Cardiac muscle cell (in vitro differentiated cells and primary cell): Measurements from ENCODE around the gene CYP46A1. TPM values are rescaled to one million over a fixed set of nuclear protein-coding genes. Genes with fewer than 3 reads are reported as not detected.

ENCODE experiments used
- DNase-seq, 2 donors: peaks; one replicate each; pipeline versions ENCODE4 v3.0.0 to v3.0.0-alpha.2; 2010 to 2017; ENCODE audit warnings: low read depth in 1 of 2, low spot score in 1 of 2
- H3K27ac ChIP-seq: fragments of 200-600 bp; sonication (generic); 2 replicates; pipeline ENCODE4 v1.5.1; 2016
- H3K27me3 ChIP-seq: fragments of 200-600 bp; sonication (generic); 2 replicates; pipeline ENCODE4 v1.6.0; 2016; ENCODE audit warnings: control low read depth
- H3K36me3 ChIP-seq: fragments of 200-600 bp; sonication (generic); 2 replicates; pipeline ENCODE4 v1.5.1; 2016; ENCODE audit warnings: control low read depth
- H3K4me1 ChIP-seq: fragments of 200-600 bp; sonication (generic); 2 replicates; pipeline ENCODE4 v1.8.1; 2017; ENCODE audit warnings: low read depth, mild to moderate bottlenecking, mixed run types
- H3K4me3 ChIP-seq: fragments of 200-600 bp; sonication (generic); 2 replicates; pipeline ENCODE4 v1.5.1; 2016; ENCODE audit warnings: mild to moderate bottlenecking
- H3K9me3 ChIP-seq: fragments of 200-600 bp; sonication (generic); 2 replicates; pipeline ENCODE4 v1.5.1; 2017; ENCODE audit warnings: low read depth, mild to moderate bottlenecking, control low read depth
- polyA plus RNA-seq: library from polyadenylated mRNA; unstranded; fragments of >200 nt; fragmentation: Nextera tagmentation; extraction: Ambion mirVana; gene quantifications from 2 replicates; pipeline ENCODE4 v1.2.1, GENCODE V29; 2016
- total RNA-seq: library from RNA; depleted of rRNA; stranded (reverse); fragments of >200 nt; gene quantifications from 2 replicates; pipeline ENCODE4 v1.2.3, GENCODE V29; 2016
- TF ChIP-seq, protein P1 (sequence below): IDR thresholded peaks from 2 replicates; pipeline ENCODE4 v1.5.1; 2012; ENCODE audit warnings: low read depth, mild to moderate bottlenecking, low read length

The CYP46A1 gene
- total and polyA plus RNA-seq, 2 experiments from 2014 or later = 11.1 to 15.0 TPM

DNA sequence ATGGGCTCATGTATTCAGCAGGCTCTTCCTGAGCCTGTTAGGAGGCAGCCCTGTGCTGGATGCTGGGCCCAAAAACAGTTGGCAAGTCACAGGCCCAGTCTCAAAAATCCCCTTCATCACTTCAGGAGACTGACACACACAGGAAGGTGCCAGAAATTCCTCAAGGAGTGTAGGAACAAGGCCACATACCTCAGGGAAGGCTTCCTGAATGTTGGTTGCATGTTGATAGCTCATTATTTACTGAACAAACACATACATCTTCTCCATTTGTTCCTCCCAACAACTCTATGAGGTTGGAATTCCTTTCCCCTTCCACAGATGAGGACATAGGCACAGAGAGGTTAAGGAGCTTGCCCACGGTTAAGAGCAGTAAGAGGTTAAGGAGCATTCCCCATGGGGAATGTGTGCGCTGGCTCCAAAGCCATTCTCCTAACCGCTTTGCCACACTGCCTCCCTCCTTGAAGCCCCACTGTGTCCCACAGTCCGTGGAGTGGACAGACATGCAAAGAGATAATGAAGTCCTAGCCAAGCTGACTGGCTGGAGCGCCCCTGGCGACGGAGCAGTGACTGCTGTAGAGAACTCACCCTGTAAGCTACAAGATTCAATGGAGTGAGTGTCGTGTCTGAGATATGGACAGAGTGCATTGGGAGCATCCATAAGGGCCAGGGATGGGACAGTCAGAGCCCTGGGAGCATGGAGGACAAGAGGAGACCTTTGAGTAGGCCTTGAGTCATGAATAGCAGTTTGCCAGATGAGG lies 35.9 kb upstream of the CYP46A1 start:
- TF ChIP-seq, protein P1, sequence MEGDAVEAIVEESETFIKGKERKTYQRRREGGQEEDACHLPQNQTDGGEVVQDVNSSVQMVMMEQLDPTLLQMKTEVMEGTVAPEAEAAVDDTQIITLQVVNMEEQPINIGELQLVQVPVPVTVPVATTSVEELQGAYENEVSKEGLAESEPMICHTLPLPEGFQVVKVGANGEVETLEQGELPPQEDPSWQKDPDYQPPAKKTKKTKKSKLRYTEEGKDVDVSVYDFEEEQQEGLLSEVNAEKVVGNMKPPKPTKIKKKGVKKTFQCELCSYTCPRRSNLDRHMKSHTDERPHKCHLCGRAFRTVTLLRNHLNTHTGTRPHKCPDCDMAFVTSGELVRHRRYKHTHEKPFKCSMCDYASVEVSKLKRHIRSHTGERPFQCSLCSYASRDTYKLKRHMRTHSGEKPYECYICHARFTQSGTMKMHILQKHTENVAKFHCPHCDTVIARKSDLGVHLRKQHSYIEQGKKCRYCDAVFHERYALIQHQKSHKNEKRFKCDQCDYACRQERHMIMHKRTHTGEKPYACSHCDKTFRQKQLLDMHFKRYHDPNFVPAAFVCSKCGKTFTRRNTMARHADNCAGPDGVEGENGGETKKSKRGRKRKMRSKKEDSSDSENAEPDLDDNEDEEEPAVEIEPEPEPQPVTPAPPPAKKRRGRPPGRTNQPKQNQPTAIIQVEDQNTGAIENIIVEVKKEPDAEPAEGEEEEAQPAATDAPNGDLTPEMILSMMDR = no peak

DNA sequence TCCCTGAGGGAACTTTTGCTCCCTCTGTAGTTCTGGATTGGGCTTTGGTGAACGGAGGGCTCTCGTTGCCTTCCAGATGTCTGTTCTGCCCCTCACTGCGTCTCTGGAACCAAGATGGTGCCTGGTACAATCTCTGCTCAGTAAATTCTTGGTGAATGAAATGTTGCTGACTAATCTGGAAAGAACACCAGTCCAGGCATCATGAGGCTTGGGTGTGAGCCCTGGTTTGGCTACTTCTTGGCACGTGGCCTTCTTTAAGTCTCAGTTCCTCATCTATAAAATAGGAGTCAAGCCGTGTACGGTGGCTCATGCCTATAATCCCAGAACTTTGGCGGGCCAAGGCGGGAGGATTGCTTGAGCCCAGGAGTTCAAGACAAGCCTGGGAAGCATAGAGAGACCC lies 34.9 kb upstream of the CYP46A1 start:
- TF ChIP-seq, protein P1 = no peak
- no peak overlapping the region for H3K27ac ChIP-seq
- no peaks in the 10 kb centered on the region for H3K4me1 ChIP-seq
- no peak overlapping the region for H3K4me3 ChIP-seq
- H3K27me3 ChIP-seq = peaks cover 19% of the 10 kb centered on the region
- H3K36me3 ChIP-seq = no peaks in the 10 kb centered on the region
- H3K9me3 ChIP-seq = no peaks in the 10 kb centered on the region
- peak in 1 of 2 donors; percentile 30 for DNase-seq

More for the DNA sequence above, 35.9 kb upstream of the CYP46A1 start:
- Histone ChIP-seq H3K36me3 (no peaks in the 10 kb centered on the region), H3K27me3 (peaks cover 20% of the 10 kb centered on the region), H3K9me3 (no peaks in the 10 kb centered on the region), H3K4me1 (no peaks in the 10 kb centered on the region), H3K4me3 (no peak overlapping the region), H3K27ac (no peak overlapping the region)
- no peak for DNase-seq

DNA sequence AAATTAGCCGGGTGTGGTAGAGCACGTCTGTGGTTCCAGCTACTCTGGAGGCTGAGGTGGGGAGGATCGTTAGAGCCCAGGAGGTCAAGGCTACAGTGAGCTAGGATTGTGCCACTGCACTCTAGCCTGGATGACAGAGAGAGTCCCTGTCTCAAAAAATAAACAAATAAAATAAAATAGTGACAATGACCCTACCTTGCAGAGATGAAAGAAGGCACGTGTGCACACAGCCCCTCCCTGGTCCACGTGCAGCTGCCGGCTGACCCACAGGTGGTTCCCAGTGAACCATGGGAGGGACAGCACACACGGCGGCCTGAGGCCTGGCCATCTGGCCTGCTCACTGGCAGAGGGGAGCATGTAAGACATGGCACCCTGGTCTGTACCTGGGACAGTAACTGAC lies 34.5 kb upstream of the CYP46A1 start:
- Histone ChIP-seq H3K4me3 (no peak overlapping the region), H3K9me3 (no peaks in the 10 kb centered on the region), H3K36me3 (no peaks in the 10 kb centered on the region), H3K27me3 (peaks cover 15% of the 10 kb centered on the region), H3K4me1 (no peaks in the 10 kb centered on the region), H3K27ac (no peak overlapping the region)
- TF ChIP-seq, protein P1 = no peak
- DNase-seq = no peak

DNA sequence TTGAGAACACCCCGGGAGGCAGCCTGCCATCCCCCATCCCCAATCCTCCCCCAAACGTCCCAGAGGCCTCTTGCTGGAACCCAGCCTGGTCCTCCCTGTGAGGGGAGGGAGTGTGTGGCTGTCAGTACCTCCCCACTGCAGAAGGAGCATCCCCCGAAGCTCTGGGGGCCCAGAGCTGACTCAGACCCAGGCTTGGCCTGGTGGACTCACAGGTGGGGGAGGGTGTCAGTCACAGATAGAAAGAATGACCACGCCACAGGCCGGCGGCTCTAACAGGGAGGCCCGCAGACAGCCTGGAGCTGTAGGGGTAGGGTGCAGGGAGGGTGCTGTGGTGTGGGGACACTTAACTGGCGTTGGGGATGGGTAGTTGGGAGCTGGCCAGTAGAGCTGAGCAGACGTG lies 33.9 kb upstream of the CYP46A1 start:
- TF ChIP-seq, protein P1 = no peak
- no peaks in the 10 kb centered on the region for H3K4me1 ChIP-seq
- no peaks in the 10 kb centered on the region for H3K9me3 ChIP-seq
- no peaks in the 10 kb centered on the region for H3K36me3 ChIP-seq
- DNase-seq = no peak
- H3K27me3 ChIP-seq = peaks cover 9% of the 10 kb centered on the region
- no peak overlapping the region for H3K27ac ChIP-seq
- H3K4me3 ChIP-seq = no peak overlapping the region

DNA sequence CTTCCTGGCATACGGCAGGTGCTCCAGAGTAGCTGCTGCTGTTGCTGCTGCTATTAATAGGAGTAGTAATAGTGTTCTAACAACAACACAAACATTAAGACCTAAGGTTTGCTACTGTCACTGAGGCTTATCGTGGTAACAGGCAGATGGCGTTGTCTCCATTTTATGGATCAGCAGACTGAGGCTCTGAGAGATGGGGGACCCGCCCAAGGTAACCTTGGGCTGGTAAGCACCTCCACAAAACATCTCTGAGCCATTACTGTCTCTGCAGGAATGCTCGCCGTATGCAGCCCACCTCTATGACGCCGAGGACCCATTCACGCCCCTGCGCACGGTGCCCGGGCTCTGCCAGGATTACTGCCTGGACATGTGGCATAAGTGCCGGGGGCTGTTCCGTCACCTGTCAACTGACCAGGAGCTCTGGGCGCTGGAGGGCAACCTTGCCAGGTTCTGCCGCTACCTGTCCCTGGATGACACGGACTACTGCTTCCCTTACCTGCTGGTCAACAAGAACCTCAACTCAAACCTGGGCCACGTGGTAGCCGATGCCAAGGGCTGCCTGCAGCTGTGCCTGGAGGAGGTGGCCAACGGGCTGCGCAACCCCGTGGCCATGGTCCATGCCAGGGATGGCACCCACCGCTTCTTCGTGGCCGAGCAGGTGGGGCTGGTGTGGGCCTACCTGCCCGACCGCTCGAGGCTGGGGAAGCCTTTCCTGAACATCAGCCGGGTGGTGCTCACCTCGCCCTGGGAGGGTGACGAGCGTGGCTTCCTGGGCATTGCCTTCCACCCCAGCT lies 31.9 kb upstream of the CYP46A1 start:
- H3K27ac ChIP-seq = no peak overlapping the region
- H3K4me3 ChIP-seq = no peak overlapping the region
- TF ChIP-seq, protein P1 = no peak
- no peaks in the 10 kb centered on the region for H3K36me3 ChIP-seq
- DNase-seq = no peak
- no peaks in the 10 kb centered on the region for H3K9me3 ChIP-seq
- no peaks in the 10 kb centered on the region for H3K4me1 ChIP-seq
- H3K27me3 ChIP-seq = no peaks in the 10 kb centered on the region
